HG03558 (cell line): Measurements from ENCODE around the gene KRTAP9-1.
"Not testable (repeated sequence)": the region's sequence is repeated elsewhere in the genome, so short reads cannot be mapped to it uniquely, and the experiment has no call there.

Experiments
- ATAC-seq: cut with Tn5 transposase; IDR thresholded peaks from one replicate; pipeline ENCODE4 v1.9.1; 2021; ENCODE audit warnings: moderate number of reproducible peaks; ENCODE audit not compliant: unreplicated experiment; ENCODE audit errors: extremely low read depth

KRTAP9-1 gene, protein sequence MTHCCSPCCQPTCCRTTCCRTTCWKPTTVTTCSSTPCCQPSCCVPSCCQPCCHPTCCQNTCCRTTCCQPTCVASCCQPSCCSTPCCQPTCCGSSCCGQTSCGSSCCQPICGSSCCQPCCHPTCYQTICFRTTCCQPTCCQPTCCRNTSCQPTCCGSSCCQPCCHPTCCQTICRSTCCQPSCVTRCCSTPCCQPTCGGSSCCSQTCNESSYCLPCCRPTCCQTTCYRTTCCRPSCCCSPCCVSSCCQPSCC

DNA sequence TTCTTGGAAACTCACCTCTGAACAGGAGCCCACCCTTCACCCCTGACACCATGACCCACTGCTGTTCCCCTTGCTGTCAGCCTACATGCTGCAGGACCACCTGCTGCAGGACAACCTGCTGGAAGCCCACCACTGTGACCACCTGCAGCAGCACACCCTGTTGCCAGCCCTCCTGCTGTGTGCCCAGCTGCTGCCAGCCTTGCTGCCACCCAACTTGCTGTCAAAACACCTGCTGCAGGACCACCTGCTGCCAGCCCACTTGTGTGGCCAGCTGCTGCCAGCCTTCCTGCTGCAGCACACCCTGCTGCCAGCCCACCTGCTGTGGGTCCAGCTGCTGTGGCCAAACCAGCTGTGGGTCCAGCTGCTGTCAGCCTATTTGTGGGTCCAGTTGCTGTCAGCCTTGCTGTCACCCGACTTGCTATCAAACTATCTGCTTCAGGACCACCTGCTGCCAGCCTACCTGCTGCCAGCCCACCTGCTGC, at the start of gene KRTAP9-1:
KRTAP9-1 (plus strand) TSS at position 51 of the 482 bp plus-strand sequence; CDS start at position 51, 0 bp downstream.
- not testable (repeated sequence) for ATAC-seq

DNA sequence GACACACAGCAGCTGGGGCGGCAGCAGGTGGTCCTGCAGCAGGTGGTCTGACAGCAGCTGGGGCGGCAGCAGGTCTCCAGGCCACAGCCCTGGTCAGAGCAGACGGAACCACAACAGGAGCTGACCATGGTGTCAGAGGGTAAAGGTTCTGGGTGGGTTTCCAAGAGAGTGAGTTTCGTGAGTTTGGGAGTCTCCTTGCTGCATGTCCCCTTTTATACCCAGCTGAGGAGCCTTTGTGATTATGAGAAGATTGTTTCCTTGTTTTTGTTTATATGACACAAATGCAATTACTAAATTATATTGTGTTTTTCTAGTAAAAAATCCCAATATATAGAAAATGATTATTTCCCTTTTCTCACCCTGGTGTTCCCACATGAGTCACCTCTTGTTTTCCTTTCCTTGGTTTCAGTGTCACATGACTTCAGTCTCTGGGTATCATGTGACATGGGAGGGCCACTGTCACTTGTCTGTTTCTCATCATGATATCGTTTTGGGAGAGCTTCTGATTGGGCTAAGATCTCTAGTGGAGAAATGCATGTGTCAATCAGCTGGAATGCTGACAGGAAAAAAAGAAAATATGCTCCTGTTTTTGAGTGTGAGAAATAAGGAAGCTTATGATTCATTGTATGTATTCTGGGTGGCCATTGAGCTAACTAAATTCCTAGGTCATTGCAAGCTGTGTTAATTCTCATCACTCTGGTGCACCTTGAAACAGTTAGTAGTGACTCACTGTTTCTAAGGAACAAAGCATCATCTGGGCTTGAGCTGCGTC, 49.1 kb upstream of the KRTAP9-1 start, which contains the start of gene KRTAP4-6:
KRTAP4-6 (minus strand) TSS at position 185 of the 772 bp plus-strand sequence; CDS start at position 128, 57 bp downstream.
- no peak for ATAC-seq

DNA sequence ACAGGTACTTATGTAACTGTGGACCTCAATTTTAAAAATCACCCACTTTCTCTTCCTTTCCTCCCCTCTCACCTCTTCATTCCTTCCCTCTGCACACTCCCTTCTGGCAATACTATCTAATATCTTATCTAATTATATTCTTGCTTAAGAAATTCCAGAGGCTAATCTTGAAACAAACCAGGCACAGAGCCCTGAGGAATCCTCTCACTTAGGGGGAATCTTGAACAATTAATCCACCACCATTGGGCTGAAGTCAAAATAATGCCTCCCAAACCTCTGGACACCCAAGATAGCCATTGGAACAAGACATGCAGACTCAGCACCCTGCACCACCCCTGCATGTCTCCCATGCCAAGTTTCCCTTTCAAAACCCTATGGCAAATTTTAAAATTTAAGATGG, 48.3 kb upstream of the KRTAP9-1 start:
- no peak for ATAC-seq

DNA sequence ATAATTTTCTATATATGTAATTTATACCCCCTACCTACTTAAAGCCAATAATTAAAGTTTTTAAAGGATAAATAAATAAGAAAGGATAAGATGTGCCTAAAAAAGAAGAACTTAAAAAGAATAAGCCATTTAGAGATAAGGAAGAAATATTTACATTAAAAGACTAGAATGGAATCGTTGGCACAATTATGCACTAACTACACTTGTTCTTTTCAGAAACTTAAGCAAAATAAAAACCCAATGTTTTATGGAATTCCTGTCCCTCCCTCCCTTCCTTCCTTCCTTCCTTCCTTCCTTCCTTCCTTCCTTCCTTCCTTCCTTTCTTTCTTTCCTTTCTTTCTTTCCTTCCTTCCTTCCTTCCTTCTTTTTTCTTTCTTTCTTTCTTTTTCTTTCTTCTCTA, 44.8 kb upstream of the KRTAP9-1 start:
- ATAC-seq, result no peak

DNA sequence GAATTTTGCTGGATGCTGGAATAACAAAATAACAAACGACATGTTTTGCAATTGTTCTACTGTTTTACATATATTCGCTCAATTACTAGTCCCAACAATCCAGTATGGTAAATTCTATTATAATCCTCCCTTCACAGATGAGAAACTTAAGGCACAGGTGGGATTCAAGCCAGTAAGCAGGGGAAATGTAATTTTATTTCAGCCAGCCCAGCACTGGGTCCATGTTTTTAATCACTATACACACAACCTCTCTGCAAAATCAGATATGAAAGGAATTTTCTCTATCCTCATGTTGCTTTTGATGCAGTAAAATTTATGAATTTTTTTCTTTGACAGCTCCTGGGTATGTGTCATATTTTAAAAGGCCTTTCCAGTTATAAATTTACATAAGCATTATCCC, 44.4 kb upstream of the KRTAP9-1 start:
- ATAC-seq, result no peak

DNA sequence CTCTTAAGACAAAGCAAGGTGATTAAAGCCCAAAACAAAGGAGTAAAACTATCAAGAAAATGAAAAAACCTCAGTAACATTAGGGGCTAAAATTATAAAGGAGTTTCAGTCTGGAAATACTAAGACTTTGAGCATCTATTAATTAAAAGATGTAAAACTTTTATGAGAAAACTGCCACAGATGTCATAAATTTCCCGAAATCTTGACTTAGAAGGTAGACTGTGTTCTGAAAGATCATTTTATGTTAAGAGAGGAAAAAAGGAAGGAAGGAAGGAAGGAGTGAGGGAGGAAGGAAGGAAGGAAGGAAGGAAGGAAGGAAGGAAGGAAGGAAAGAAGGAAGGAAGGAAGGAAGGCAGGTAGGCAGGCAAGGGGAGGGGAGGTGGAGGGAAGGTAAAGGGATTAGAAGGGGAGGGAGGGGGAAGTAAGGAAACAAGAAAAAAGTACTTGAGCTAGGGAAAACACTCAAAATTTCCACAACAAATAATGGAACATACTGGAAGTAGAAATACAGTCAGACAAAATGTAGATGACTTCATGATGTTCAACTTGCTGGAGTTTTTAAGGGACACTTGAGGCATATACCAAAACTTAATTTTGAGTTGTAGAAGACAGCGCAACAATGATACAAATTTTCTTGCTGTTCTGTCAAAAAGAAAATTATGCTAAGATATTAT, 42.0 kb upstream of the KRTAP9-1 start:
- ATAC-seq, result no peak

DNA sequence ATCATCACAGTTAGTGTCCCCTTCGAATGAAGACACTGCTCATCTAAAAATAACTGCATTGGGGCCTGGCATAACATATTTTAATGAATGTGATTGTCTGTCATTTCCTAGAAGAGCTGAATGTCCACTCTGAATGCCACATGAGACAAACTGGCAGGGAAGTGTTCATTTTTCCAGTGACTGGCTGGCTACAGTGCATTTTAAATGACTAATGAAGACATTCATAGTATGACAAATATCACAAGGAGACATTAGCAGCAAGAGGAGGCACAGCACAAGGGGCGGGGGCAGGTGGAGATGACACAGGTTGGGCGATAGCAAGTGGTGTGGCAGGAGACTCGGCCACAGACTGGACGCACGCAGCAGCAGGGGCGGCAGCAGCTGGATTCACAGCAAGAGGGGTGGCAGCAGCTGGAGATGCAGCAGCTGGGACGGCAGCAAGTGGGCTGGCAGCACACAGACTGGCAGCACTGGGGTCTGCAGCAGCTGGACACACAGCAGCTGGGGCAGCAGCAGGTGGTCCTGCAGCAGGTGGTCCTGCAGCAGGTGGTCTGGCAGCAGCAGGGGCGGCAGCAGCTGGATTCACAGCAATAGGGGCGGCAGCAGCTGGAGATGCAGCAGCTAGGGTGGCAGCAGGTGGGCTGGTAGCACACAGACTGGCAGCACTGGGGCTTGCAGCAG, 40.6 kb upstream of the KRTAP9-1 start:
- ATAC-seq, result not testable (repeated sequence)

DNA sequence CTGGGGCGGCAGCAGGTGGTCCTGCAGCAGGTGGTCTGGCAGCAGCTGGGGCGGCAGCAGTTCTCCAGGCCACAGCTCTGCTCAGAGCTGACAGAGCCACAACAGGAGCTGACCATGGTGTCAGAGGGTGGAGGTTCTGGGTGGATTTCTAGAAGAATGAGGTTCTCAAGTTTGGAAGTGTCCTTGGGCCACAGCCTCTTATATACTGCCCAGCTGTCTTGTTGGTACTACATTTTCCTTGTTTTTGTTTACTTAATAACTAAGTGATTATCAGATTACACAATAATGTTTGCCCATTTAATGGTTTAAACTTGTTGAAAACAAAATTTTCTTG, 40.1 kb upstream of the KRTAP9-1 start, which contains the start of gene KRTAP4-5:
KRTAP4-5 (minus strand) TSS at position 174 of the 334 bp plus-strand sequence; CDS start at position 116, 58 bp downstream.
- ATAC-seq, result no peak

DNA sequence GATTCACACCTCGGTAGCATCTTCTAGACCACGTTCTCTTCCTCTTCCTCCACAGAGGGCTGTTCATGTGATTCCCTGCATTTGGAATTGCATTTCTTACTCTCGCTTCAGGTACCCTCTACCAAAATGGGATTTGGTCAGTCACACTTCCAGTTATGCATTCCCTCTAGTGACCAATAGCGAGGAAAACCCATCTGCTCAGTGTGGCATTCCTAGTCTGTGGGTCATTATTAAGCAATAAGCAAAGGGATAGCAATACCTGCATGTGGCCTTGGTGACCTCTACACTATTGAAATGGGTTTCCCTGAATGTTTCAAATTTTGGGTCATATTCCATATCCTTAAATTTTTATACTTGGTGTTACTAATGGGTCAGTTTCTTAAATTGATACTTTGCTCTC, 39.7 kb upstream of the KRTAP9-1 start:
- no peak for ATAC-seq

DNA sequence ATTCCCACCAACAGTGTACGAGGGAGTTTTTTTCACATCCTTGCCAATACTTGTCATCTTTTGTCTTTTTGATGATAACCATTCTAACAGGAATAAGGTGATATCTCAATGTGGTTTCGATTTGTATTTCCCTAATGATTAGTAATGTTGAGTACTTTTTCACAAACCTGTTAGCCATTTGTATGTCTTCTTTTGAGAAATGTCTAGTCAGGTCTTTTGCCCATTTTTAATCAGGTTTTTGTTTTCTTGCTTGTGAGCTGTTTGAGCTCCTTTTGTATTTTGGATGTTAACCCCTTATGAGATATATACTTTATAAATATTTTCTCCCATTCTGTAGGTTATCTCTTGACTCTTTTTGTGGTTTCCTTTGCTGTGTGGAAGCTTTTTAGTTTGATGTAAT, 38.2 kb upstream of the KRTAP9-1 start:
- no peak for ATAC-seq

DNA sequence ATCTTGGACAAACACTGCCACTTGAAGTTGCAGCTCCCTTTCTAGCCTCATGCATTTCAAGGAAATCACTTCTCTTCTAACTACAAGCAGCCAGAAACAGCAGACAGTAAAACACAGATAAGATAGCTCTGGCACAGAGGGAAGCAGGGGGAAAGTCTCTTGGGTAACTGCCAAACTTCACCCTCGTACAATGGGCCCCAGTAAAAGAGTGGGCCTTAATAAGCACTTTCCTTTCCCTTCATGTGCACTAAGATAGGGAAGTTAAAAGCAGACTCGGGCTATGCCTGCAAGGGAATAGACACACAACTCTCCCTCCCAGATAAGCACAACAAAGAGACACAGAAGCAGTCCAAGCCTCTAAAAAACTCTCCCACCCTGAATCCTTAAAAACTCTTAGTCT, 35.8 kb upstream of the KRTAP9-1 start:
- no peak for ATAC-seq

DNA sequence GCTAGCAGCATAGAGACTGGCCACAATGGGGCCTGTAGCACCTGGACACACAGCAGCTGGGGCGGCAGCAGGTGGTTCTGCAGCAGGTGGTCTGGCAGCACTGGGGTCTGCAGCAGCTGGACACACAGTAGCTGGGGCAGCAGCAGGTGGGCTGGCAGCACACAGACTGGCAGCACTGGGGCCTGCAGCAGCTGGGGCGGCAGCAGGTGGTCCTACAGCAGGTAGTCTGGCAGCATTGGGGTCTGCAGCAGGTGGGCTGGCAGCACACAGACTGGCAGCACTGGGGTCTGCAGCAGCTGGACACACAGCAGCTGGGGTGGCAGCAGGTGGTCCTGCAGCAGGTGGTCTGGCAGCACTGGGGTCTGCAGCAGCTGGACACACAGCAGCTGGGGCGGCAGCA, 29.5 kb upstream of the KRTAP9-1 start:
- ATAC-seq, result not testable (repeated sequence)

DNA sequence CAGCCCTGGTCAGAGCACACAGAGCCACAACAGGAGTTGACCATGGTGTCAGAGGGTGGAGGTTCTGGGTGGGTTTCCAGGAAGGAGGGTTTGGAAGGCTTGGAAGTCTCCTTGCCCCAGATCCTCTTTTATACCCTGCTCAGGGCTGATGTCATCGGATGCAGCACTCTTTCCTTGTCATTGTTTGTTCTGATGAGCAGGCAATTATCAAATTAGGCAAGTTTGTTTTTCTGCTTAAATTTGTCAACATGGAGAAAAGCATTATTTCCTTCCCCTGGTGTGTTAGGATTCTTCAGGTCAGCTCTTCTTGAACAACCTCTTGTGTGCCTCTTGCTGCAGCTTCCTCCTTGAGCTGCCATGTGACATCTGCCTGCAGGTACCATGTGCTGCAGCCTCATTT, 29.0 kb upstream of the KRTAP9-1 start, which contains the start of gene KRTAP4-4:
KRTAP4-4 (minus strand) TSS at position 101 of the 400 bp plus-strand sequence; CDS start at position 44, 57 bp downstream.
- no peak for ATAC-seq

DNA sequence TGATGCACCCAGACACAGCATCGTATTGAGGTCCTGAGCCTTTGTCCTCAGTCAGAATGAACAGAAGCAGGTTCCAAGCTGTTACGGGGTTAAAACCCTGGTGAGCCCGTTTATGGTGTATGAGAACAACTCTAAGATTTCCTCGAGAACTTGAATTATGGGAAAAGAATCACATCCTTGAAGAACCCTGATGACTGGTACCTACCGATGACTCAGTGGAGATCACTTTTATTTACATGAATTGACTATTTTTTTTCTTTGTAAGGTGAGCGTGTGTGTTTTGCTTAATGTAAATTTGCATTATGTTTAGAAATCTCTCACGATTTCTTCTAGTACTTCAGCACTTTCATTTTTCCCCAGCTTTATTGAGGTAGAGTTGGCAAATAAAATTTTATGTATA, 25.9 kb upstream of the KRTAP9-1 start:
- ATAC-seq, result no peak

DNA sequence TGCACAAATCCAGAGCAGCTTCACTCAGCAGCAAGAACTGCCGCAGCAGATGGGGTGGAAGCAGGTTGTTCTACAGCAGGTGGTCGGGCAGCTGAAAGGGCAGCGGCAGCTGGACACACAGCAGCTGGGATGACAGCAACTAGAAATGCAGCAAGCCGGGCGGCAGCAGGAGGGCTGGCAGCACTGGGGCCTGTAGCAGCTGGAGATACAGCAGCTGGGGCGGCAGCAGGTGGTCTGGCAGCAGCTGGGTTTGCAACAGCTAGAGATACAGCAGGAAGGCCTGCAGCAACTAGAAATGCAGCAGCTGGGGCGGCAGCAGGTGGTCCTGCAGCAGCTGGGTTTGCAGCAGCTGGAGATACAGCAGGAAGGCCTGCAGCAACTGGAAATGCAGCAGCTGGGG, 22.1 kb upstream of the KRTAP9-1 start:
- ATAC-seq, result no peak

DNA sequence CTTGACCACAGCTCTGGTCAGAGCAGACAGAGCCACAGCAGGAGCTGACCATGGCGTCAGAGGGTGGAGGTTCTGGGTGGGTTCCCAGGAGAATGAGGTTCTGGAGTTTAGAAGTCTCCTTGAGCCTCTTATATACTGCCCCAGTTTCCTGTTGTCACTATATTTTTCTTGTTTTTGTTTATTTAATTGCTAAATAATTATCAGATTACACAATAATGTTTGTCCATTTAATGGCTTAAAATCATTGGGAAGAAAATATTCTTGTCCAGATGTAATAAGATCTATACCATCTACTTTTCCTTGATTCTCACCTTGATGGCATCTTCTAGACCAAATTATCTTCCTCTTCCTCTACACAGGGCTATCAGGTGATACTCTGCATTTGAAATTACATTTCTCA, 21.6 kb upstream of the KRTAP9-1 start, which contains the start of gene KRTAP4-3:
KRTAP4-3 (minus strand) TSS at position 101 of the 400 bp plus-strand sequence; CDS start at position 52, 49 bp downstream.
- ATAC-seq, result no peak

DNA sequence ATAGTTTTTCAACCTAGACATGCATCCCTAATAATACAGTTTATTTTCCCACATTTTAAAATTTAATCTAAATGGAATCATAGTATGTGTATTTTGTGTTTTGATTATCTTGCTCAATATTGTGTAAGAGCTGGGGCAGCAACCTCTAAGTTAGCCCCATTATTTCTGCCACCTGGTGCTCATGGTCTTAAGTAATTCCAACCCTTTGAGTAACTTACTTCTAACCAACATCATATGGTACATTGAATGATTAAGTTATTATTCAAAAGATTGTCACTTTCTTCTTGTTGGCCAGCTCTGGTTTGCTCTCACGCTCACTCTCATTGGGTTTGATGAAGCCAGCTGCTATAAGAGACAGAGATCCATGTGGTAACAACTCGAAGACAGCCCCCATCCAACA, 17.8 kb upstream of the KRTAP9-1 start:
- ATAC-seq, result no peak

DNA sequence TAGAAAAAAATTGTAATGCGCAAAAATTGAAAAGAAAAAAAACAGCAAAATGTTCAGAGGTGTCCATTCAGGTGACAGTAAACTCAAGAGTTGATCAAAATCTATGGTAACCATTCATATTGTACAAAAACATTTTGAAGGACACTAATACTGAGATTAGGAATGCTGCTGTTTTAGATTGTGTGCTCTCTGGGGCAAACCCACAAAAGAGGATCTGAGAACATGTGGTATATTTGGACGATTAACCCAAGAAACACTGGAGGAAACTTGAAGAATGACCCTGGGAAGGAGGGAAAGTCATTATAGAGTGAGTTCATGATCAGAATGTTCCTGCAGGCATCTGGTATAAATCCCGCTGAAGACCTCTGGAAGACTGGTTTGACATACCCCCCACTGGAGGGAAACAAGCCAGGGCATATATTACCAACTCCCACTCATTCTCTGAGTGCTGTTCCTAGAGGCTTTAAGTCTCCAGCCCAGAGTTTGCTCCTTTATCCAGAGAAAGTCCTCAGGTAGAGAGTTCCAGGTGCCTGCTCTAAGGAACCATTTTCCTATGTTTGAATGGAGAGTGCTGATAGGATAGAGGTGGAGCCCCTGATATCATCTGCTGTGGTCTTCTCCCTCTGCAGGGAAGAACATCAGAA, 12.8 kb upstream of the KRTAP9-1 start:
- no peak for ATAC-seq

DNA sequence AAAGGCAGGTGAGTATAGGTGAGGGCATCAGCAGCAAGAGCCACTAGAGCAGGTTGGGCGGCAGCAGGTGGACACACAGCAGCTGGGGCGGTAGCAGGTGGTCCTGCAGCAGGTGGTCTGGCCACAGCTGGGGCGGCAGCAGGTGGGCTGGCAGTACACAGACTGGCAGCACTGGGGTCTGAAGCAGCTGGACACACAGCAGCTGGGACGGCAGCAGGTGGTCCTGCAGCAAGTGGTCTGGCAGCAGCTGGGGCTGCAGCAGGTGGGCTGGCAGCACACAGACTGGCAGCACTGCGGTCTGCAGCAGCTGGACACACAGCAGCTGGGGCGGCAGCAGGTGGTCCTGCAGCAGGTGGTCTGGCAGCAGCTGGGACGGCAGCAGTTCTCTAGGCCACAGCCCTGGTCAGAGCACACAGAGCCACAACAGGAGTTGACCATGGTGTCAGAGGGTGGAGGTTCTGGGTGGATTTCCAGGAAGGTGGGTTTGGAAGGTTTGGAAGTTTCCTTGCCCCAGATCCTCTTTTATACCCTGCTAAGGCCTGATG, 11.9 kb upstream of the KRTAP9-1 start, which contains the start of gene KRTAP4-2:
KRTAP4-2 (minus strand) TSS at position 495 of the 545 bp plus-strand sequence; CDS start at position 438, 57 bp downstream.
- no peak for ATAC-seq
